Adipose tissue (tissue), 3 donors: Measurements from ENCODE around the gene RABIF. TPM values are rescaled to one million over a fixed set of nuclear protein-coding genes. Genes with fewer than 3 reads are reported as not detected.
"Not testable (repeated sequence)": the region's sequence is repeated elsewhere in the genome, so short reads cannot be mapped to it uniquely, and the experiment has no call there.

Experiments used
- H3K27ac ChIP-seq: one replicate; pipeline ENCODE4 v1.5.1; 2013; ENCODE audit warnings: low read depth, low read length
- WGBS, 3 donors: extraction: QIAGEN DNeasy Blood & Tissue Kit; methylation state at CpG; one replicate each; pipeline ENCODE4 v1.1.7; 2013; 5-methylcytosine and 5-hydroxymethylcytosine counted together
- polyA plus RNA-seq, 3 donors: library from polyadenylated mRNA; stranded (reverse); fragments of 200-250 nt; gene quantifications; one replicate each; pipeline ENCODE4 v1.2.3, GENCODE V29; 2013
- donor health status: healthy with polysubstance abuse.
- donor health status: Bipolar disorder and iron deficiency.
- donor health status: healthy.

RABIF gene
- 1 to 10 TPM; 3.0 to 8.1 (median 4.2) TPM for polyA plus RNA-seq

GRCh38 chr1:202888531-202889360 is at the start of gene RABIF:
Gene RABIF (minus strand): TSS chr1:202889149. CDS start chr1:202889098, 51 bp downstream.
- H3K27ac ChIP-seq, result no peak within 1 kb of the TSS
- 0 to 1% (median 0%) methylated on average over 79 to 84 of the region's 84 CpGs for WGBS, 3 donors

- WGBS, 3 donors, result 77 to 83% (median 82%) methylated on average over 5 of the region's 5 CpGs
- H3K27ac ChIP-seq, result no peak overlapping the region
These were observed 49.5 kb upstream of the RABIF start for GRCh38 chr1:202938287-202938925.

- H3K27ac ChIP-seq, result not testable (repeated sequence)
- WGBS, 3 donors, result 71 to 92% (median 89%) methylated on average over 1 to 2 of the region's 6 CpGs
These were observed 47.5 kb upstream of the RABIF start for GRCh38 chr1:202936409-202936808.

- H3K27ac ChIP-seq, result no peak overlapping the region
- 56 to 84% (median 82%) methylated on average over 3 of the region's 3 CpGs for WGBS, 3 donors
These were observed 46.9 kb upstream of the RABIF start for GRCh38 chr1:202935844-202936243.

GRCh38 chr1:202934755-202935154 is 45.8 kb upstream of the RABIF start:
- WGBS, 3 donors, result 83 to 90% (median 86%) methylated on average over 3 of the region's 3 CpGs
- H3K27ac ChIP-seq, result no peak overlapping the region

GRCh38 chr1:202932476-202932875 is 43.5 kb upstream of the RABIF start:
- WGBS, 3 donors, result 84 to 94% (median 88%) methylated on average over 2 of the region's 2 CpGs
- H3K27ac ChIP-seq, result no peak overlapping the region

GRCh38 chr1:202926581-202927491 is 37.9 kb upstream of the RABIF start, which contains the start of gene KLHL12:
Gene KLHL12 (minus strand): TSS chr1:202927234. CDS start chr1:202925162, 2,072 bp downstream.
- WGBS, 3 donors, result 0 to 1% (median 0%) methylated on average over 53 to 57 of the region's 57 CpGs
- H3K27ac ChIP-seq, result peak within 1 kb of the TSS; percentile 73

GRCh38 chr1:202923533-202923932 is 34.6 kb upstream of the RABIF start:
- no peak overlapping the region for H3K27ac ChIP-seq
- 87 to 96% (median 91%) methylated on average over 3 of the region's 3 CpGs for WGBS, 3 donors

GRCh38 chr1:202919615-202920014 is 30.7 kb upstream of the RABIF start:
- H3K27ac ChIP-seq, result no peak overlapping the region

GRCh38 chr1:202915146-202915545 is 26.2 kb upstream of the RABIF start:
- H3K27ac ChIP-seq, result no peak overlapping the region

- 80 to 97% (median 82%) methylated on average over 4 of the region's 4 CpGs for WGBS, 3 donors
- H3K27ac ChIP-seq, result not testable (repeated sequence)
These were observed 23.5 kb upstream of the RABIF start for GRCh38 chr1:202912476-202912875.

- no peak overlapping the region for H3K27ac ChIP-seq
- 76 to 91% (median 84%) methylated on average over 1 of the region's 1 CpG for WGBS, 3 donors
These were observed 20.5 kb upstream of the RABIF start for GRCh38 chr1:202909494-202909893.

- 97% methylated on average over 6 of the region's 6 CpGs for WGBS, 3 donors
These were observed 20.0 kb upstream of the RABIF start for GRCh38 chr1:202908998-202909397.

GRCh38 chr1:202905331-202905730 is 16.4 kb upstream of the RABIF start:
- WGBS, 3 donors, result 67 to 95% (median 73%) methylated on average over 4 of the region's 4 CpGs

More at GRCh38 chr1:202908998-202909397, 20.0 kb upstream of the RABIF start:
- no peak overlapping the region for H3K27ac ChIP-seq

GRCh38 chr1:202903808-202904207 is 14.9 kb upstream of the RABIF start:
- not testable (repeated sequence) for H3K27ac ChIP-seq
- 93 to 96% (median 96%) methylated on average over 5 of the region's 5 CpGs for WGBS, 3 donors

More at GRCh38 chr1:202905331-202905730, 16.4 kb upstream of the RABIF start:
- H3K27ac ChIP-seq, result no peak overlapping the region

GRCh38 chr1:202901555-202901954 is 12.6 kb upstream of the RABIF start:
- H3K27ac ChIP-seq, result no peak overlapping the region
- WGBS, 3 donors, result 96 to 97% (median 97%) methylated on average over 4 of the region's 4 CpGs

- H3K27ac ChIP-seq, result no peak overlapping the region
- WGBS, 3 donors, result 97% methylated on average over 7 of the region's 7 CpGs
These were observed 3.6 kb upstream of the RABIF start for GRCh38 chr1:202892501-202892900.

- H3K27ac ChIP-seq, result no peak overlapping the region
- 78 to 80% (median 79%) methylated on average over 4 of the region's 4 CpGs for WGBS, 3 donors
These were observed 1.4 kb upstream of the RABIF start for GRCh38 chr1:202890392-202890791.

GRCh38 chr1:202888221-202888530 is 773 bp downstream of the RABIF start:
- no peak overlapping the region for H3K27ac ChIP-seq
- 1 to 5% (median 5%) methylated on average over 10 of the region's 10 CpGs for WGBS, 3 donors
